ENCODE results near the gene UGT3A2.
"Not testable (repeated sequence)": the region's sequence is repeated elsewhere in the genome, so short reads cannot be mapped to it uniquely, and the experiment has no call there.

UGT3A2 gene

DNA sequence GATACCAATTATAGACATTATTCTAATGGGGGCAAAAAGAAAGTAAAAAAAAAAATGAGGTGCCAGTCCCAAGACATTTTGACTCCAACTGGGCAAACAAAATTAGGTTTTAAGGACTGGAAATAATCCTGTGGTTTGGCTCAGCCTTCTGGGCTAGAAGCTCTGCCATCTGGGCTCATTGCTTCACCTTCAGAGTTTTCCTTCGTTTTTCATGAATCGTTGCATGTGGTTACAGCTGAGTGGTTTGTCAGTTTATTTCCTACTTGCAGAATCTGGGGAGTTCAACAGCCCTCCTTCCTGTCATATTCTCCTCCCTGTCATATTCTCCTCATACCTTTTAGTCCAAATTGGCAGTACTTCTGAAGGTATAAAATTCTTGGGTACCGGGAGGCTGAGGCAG lies 12.0 kb downstream of the UGT3A2 start:
- DNase-seq (ENCODE audit: low read depth) = no peak

- DNase-seq (ENCODE audit: low read depth) = no peak
Measured at GRCh38 chr5:36052538-36052937, 14.1 kb downstream of the UGT3A2 start.

GRCh38 chr5:36049949-36050348 lies 16.7 kb downstream of the UGT3A2 start:
- no peak for DNase-seq (ENCODE audit: low read depth)

GRCh38 chr5:36047384-36048160 lies 19.1 kb downstream of the UGT3A2 start:
- no peak for DNase-seq (ENCODE audit: low read depth)

DNA sequence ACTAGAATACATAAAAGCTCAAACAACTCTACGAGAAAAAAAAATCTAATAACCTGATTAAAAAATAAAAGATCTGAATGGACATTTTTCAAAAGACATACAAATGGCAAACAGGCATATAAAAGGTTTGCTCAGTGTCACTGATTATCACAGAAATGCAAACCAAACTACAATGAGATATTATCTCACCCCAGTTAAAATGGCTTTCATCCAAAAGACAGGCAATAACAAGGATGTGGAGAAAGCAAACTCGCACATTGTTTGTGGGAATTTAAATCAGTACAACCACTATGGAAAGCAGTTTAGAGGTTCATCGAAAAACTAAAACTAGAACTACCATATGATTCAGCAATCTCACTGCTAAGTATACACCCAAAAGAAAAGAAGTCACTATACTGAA lies 20.8 kb downstream of the UGT3A2 start:
- DNase-seq (ENCODE audit: low read depth) = no peak

DNA sequence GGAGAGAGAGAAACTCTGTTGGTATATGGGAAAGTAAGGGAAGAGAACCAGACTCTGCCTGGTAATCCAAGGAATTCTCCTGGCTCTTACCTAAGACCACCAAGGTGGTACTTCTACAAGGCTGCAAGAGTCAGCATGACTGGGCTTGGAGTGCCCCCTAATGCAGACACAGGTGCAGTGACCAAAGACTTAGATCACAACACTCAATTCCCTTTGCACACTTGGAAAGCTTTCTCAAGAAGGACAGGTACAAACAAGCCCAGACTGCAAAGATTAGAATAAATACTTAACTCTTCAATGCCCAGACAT lies 25.2 kb downstream of the UGT3A2 start:
- DNase-seq (ENCODE audit: low read depth) = no peak

DNA sequence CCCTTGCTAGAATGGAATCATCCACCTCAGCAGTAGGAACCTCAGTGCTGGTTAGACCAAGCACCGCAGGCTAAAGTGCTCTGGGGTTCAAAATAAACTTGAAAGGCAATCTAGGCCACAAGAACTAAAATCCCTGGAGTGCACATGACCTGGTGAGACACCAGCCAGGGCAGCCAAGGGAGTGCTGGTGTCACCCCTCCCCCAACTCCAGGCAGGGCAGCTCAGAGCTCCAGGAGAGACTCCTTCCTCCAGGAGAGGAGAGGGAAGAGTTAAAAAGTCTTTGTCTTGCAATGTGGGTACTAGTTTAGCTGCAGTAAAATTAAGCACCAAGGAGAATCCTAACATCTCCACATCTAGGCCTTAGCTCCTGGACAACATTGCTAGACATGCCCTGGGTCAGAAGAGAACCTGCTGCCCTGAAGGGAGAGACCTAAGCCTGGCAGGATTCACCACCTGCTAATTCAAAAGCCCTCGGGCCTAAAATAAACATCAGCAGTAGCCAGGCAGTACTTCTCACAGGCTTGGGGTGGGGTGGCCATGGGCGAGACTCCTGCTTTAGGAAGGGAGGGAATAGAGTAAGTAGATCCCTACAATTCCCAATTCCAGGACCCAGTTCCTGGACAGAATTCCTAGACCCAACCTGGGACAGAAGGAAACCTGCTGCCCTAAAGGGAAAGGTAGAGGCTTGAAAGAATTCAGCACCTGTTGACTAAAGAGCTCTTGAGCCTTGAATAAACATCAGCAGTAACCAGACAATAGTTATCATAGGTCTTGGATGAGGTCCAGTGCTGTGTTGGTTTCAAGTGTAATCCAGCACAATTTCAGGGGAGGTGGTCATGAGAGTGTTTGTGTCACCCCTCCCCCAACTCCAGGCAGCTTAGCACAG lies 25.8 kb downstream of the UGT3A2 start:
- DNase-seq (ENCODE audit: low read depth) = no peak

- no peak for DNase-seq (ENCODE audit: low read depth)
Measured at GRCh38 chr5:36035696-36036095, 31.0 kb downstream of the UGT3A2 start.

- DNase-seq (ENCODE audit: low read depth) = not testable (repeated sequence)
Measured at GRCh38 chr5:36034536-36035134, 32.0 kb downstream of the UGT3A2 start.

- DNase-seq (ENCODE audit: low read depth) = no peak
Measured at GRCh38 chr5:36033486-36033885, 33.2 kb downstream of the UGT3A2 start.

- DNase-seq (ENCODE audit: low read depth) = no peak
Measured at GRCh38 chr5:36033047-36033446, 33.6 kb downstream of the UGT3A2 start.

DNA sequence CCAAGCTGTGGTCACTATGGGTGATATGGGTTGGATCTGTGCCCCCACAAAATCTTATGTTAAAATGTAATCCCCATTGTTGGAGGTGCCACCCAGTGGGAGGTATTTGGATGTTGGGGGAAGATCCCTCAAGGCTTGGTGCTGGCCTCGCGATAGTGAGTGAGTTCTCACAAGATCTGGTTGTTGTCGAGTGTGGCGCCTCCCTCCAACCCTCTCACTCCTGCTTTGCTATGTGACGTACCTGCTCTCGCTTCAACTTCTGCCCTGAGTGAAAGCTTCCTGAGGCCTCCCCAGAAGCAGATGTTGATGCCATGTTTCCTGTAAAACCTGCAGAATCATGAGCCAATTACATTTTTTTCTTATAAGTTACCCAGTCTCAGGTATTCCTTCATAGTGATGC lies 35.5 kb downstream of the UGT3A2 start:
- no peak for DNase-seq (ENCODE audit: low read depth)

- no peak for DNase-seq (ENCODE audit: low read depth)
Measured at GRCh38 chr5:36029914-36030313, 36.8 kb downstream of the UGT3A2 start.

DNA sequence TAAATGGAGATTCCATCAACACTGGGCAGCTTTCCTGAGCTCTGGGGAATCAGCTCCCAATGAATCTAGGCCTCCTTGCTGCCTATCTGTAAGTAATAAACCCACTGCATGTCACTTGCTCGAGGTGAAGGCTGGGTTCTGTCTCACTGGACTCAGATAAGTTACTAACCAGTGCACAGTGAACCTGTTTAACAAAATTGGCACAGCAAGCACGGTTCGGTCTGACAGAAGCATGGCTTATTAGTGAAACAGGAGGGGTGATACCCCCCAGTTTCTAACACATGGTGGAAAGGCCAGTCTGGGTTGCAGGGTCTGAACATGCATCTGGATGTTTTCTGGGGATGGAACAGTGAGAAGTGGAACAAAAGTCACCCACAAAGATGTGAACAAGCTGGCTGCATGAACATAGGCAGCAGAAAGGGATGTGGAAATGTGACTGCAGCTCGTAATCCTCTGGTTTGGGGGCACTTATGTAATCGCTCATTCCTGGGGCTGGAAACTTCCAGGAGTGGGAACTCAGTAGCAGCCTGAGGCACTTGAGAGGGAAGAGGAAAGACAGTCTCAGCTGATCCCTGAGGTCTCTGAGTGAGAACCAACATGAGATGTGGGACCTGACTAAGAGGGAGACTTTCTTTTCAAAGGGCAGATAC lies 37.7 kb downstream of the UGT3A2 start:
- DNase-seq (ENCODE audit: low read depth) = no peak

DNA sequence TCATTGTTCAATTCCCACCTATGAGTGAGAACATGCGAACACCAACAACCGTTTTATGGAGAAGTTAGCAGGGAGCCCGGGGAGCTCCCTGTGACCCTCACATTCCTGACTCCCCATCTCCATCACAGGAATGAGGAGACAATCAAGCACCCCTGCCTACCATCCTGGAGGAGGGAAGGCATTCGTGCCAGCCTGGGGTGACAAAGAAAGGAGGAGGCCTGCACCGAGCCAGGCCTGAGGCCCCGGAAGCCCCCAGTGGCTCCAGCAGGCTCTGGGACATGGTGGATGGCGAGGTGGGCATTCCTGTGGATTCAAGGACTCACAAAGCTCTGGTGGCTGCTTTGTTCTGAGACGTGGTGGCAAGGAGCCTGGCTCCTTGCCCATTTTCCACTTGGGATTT lies 39.0 kb downstream of the UGT3A2 start:
- no peak for DNase-seq (ENCODE audit: low read depth)

DNA sequence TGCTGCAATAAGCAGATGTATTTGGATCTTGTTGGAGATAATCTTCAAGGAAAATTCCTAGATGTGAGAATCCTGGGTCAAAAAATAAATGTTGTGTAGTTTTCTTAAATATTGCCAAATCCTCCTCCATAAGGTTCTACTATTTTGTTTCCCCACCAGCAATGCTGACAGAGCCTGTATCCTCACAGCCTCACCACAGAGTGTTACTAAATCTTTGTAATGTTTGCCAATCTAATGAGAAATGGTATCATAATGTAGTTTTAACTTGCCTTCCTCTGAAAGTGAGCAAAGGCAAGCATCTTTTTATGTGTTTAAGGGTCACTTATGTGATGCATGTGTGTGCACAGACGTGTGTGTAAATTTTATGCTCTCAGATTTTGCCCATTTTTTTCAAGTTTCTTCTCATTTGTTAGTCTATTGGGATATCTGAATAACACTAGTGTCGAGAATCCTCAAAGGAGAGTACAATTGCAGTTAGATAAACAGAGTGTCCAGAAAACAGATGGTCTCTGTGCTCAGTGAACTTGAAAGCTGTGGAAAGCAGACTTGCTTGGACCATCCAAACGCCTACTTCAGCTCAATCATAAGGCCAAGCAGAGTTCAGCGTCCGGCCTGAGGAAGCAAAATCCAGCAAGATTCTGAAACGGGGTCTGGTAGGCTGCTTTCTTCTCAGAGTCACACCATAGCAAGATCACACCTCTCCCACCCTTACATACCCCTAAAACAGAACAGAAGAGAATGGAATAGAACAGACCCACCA lies 39.8 kb downstream of the UGT3A2 start:
- no peak for DNase-seq (ENCODE audit: low read depth)

- not testable (repeated sequence) for DNase-seq (ENCODE audit: low read depth)
Measured at GRCh38 chr5:36022246-36022645, 44.4 kb downstream of the UGT3A2 start.

DNA sequence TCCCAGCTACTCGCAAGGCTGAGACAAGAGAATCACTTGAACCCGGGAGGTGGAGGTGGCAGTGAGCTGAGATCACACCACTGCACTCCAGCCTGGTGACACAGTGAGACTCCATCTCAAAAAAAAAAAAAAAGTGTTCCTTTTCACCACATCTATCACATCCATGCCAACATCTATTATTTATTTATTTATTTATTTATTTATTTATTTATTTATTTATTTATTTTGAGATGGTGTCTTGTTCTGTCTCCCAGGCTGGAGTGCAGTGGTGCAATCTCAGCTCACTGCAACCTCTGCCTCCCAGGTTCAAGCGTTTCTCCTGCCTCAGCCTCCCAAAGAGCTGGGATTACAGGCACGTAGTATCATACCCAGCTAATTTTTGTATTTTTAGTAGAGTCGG lies 47.1 kb downstream of the UGT3A2 start:
- DNase-seq (ENCODE audit: low read depth) = not testable (repeated sequence)

GRCh38 chr5:36017622-36018021 lies 49.1 kb downstream of the UGT3A2 start:
- no peak for DNase-seq (ENCODE audit: low read depth)

DNA sequence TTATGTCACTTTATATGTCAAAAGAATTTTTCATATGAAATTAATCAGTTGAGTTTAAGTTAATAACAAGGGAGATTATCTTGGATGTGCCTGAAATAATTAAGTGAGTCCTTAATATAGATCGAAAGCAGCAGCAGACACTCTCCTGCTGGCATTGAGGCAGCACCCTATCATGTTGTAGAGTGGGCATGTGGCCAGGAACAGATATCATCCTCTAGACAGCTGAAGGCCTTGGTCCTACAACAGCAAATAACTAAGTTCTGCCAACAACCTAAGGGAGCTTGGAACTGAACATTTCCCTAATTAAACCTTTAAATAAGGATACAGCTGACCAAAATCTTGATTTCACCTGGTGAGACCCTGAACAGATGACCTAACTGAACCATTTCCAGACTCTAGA lies 49.7 kb downstream of the UGT3A2 start:
- no peak for DNase-seq (ENCODE audit: low read depth)

- DNase-seq (ENCODE audit: low read depth) = no peak
Measured at GRCh38 chr5:36013182-36013581, 53.5 kb downstream of the UGT3A2 start.

DNA sequence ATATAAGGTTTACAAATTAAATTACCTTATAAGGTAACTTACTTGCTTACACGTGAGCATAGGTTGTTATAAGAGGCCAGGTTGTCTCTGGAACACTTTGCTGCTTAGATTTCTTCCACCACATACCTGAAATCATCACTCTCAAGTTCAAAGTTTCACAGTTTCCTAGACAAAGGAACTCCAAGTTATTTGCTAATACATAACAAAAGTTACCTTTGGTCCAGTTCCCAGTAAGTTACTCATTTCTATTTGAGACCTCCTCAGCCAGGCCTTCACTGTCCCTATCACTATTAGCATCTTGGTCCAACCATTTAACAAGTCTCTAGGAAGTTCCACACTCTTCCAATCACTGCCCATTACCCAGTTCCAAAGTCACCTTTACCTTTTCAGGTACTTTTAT lies 57.0 kb downstream of the UGT3A2 start:
- DNase-seq (ENCODE audit: low read depth) = no peak

Measured in stimulated activated CD8-positive, alpha-beta memory T cell treated with anti-CD3 and anti-CD28 coated beads, Interleukin-7, amount 100 ng/mL, for 24 hours (primary cell).